Measurements from ENCODE around the gene UNC45A.
"Not testable (repeated sequence)": the region's sequence is repeated elsewhere in the genome, so short reads cannot be mapped to it uniquely, and the experiment has no call there.

UNC45A gene

DNA sequence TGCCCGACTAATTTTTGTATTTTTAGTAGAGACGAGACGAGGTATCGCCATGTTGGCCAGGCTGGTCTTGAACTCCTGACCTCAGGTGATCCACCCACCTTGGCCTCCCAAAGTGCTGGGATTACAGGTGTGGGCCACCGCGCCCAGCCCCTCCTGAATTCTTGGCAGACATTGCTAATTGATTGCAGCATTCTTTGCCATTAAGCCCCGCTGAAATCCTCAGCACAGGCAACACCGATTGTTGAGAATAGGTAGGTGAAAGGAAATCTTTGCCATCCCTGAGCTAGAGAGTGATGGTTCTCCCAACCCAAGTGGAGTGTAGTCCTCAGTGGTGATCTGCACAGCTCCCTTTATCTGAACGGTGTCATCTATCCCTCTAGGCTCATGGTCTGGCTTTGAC is 30.3 kb upstream of the UNC45A start:
- DNase-seq: no peak

DNA sequence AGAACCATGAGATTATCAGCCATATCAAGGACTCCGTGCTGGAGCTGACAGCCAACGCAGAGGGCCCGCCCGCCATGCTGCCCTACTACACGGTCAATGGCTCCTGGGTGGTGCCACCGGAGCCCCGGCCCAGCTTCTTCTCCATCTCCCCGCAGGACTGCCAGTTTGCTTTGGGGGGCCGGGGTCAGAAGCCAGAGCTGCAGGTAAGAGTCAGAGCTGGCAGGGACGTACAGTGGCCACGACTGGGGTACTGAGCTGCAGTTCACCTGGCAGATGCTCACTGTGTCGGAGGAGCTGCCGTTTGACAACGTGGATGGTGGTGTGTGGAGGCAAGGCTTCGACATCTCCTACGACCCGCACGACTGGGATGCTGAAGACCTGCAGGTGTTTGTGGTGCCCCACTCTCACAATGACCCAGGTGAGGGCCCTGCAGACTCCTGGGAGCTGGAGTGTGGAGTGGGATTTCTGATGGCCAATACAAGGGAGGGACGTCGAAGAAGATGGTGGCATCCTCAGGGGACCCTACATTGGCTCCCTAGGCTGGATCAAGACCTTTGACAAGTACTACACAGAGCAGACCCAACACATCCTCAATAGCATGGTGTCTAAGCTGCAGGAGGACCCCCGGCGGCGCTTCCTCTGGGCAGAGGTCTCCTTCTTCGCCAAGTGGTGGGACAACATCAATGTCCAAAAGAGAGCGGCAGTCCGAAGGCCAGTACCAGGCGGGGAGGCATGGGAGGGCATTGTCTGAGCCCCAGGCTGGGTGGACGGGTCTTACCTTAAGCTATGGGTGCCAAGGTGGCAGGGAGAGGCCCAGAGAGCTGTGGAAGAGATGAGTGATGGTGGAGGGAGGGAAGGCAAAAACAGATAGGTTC is 29.5 kb upstream of the UNC45A start:
- DNase-seq: no peak

DNA sequence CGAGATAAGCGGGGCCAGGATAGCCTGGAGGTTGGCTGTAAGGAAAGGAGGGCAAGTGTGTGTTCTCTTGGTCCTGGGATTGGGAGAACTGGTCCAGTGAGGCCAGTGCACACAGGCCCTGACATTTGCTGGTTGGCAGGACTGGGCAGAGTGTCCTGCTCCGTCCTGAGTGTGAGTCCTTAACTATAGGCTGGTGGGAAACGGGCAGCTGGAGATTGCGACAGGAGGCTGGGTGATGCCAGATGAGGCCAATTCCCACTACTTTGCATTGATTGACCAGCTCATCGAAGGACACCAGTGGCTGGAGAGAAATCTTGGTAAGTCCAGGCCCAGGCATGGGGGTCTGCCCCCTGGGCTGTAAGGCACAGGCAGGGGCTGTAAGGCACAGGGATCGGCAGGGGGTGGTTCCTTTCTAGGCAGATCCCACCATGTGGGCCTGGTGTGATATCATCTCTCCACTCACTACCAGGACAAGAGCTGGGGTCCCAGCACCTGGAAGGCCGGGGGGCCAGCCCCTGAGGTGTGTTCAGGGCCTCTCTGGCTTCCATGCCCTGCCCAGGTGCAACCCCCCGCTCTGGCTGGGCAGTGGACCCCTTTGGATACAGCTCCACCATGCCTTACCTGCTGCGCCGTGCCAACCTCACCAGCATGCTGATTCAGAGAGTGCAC is 28.8 kb upstream of the UNC45A start:
- no peak for DNase-seq

DNA sequence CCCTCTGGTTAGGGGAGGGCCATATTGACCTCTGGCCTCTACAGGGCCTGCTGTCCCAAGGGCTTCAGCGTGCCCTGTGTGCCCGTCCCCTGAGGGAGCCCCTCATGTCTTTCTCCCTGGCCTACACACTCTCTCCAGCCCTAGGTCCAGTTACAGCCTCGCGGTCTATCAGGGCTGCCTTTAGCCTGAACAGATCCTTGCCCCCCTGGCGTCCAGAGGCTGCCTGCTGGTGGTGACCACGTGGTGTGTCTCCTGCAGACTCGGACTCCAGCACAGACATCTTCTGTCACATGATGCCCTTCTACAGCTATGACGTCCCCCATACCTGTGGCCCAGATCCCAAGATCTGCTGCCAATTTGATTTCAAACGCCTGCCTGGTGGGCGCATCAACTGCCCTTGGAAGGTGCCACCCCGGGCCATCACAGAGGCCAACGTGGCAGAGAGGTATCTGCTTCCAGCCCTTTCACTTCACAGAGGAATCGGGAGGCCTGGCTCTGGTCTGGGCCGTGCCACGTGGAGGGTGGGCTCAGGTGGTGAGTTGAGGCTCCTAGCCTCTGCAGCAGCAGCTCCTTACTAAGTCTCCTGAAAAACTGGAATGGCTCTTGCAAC is 27.9 kb upstream of the UNC45A start:
- DNase-seq: no peak

DNA sequence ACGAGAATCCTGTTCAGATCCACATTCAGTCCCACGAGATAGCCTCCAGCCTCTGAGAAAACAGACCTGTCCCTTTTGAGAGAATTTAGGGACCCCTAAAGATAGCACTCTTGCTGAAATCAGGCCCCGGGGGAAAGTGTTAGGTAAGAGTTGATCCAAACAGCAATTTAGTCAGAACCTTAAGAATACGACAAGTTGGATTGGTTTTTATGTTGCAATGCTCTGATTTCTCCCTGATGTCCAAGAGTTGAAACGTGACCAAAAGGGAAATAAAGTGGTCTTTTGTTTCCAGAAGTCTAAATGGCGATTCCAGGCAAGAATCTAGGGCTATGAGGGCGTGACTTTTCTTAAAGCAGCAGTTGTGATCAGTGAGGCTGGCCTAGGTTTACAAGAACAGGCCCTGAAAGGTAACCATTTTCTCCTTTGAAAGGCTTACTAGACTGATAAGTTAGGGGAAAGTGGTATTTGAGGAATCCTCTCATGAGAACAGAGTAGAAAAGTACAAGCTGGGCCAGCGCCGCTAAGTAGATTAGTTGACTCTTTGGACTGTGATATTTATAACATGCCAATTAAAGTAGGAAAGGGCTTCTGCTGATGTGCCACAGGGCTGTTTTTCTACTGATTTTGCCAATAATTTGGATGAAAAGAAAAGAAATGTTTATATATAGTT is 27.1 kb upstream of the UNC45A start:
- DNase-seq: no peak

DNA sequence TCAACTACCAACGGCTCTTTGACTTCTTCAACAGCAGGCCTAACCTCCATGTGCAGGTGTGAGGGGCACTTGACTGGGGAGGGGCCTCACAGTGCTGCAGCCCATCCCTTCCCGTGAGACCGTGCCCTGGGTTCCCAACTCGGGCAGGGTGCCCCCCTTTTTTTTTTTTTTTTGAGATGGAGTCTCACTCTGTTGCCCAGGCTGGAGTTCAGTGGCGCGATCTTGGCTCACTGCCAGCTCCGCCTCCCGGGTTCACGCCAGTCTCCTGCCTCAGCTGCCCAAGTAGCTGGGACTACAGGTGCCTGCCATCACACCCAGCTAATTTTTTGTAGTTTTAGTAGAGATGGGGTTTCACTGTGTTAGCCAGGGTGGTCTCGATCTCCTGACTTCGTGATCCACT is 25.6 kb upstream of the UNC45A start:
- not testable (repeated sequence) for DNase-seq

DNA sequence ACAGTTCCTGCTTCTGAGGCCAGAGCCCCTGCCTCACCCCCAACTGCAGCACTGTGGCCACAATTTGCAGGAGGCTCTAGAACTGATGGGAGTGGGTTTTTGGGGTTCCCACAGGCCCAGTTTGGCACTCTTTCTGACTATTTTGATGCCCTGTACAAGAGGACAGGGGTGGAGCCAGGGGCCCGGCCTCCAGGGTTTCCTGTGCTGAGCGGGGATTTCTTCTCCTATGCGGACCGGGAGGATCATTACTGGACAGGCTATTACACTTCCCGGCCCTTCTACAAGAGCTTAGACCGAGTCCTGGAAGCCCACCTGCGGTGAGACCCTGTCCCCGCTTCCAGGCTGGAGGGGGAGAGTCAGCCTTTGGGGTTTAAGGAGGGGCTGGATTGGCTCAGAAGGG is 25.1 kb upstream of the UNC45A start:
- no peak for DNase-seq

DNA sequence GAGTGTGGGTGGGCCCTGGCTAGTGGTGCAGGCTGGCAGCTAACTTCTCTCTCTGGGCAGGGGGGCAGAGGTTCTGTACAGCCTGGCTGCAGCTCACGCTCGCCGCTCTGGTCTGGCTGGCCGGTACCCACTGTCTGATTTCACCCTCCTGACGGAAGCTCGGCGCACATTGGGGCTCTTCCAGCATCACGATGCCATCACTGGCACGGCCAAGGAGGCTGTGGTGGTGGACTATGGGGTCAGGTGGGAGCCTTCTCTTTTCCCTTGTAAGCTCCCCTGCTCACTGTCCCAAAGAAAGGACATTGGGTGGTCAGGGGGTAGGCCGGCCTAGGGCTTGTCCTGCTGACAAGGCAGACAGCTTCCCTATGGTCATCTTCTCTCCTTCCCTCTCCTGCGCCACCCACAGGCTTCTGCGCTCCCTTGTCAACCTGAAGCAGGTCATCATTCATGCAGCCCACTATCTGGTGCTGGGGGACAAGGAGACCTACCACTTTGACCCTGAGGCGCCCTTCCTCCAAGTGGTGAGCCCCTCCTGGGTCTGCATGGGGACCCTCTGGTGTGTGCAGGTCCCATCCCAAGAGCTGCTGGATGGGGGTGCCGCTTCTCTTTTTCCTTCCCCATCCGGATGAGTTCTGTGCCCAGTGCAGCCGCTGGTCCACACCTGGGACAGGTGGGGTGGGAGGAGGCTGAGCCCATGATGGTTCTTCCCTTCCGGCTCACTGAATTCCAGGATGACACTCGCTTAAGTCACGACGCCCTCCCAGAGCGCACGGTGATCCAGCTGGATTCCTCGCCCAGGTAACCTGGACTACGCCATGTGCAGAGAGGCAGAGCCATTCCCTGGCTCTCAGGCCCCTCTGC is 24.4 kb upstream of the UNC45A start:
- no peak for DNase-seq

DNA sequence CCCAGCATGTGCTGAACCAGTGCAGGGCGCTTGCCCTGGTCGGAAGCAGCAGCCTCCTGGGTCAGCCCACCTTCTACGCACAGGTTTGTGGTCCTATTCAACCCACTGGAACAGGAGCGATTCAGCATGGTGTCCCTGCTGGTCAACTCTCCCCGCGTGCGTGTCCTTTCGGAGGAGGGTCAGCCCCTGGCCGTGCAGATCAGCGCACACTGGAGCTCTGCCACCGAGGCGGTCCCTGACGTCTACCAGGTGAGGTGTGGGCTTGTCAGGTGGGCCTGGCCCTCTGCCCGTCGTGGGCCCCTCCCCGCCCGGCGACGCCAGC is 23.8 kb upstream of the UNC45A start:
- DNase-seq: no peak

DNA sequence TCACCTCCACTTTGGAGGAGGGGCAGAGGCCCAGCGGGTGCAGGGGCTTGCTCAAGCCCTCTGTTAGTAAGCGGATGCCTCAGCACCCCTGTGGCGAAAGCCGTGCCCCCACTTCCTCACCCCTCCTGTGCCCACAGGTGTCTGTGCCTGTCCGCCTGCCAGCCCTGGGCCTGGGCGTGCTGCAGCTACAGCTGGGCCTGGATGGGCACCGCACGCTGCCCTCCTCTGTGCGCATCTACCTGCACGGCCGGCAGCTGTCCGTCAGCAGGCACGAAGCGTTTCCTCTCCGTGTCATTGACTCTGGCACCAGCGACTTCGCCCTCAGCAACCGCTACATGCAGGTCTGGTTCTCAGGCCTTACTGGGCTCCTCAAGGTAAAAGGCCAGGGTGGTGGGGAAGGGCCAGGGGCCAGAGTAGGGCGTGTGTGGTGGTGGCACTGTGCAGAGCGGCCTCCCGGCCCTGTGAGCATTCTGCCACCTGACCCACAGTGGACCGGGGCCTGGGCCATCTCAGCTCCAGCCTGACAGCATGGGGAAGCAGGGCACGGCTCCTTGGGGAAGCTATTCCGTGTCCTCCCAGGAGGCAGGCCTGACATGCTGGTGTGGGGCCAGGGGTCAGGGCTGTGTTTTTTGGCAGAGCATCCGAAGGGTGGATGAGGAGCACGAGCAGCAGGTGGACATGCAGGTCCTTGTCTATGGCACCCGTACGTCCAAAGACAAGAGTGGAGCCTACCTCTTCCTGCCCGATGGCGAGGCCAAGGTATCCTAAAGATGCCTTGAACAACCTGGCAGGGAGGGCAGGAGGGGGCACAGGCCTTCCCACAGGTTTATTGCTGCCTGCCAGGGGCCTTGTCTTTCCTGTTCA is 22.9 kb upstream of the UNC45A start:
- no peak for DNase-seq

DNA sequence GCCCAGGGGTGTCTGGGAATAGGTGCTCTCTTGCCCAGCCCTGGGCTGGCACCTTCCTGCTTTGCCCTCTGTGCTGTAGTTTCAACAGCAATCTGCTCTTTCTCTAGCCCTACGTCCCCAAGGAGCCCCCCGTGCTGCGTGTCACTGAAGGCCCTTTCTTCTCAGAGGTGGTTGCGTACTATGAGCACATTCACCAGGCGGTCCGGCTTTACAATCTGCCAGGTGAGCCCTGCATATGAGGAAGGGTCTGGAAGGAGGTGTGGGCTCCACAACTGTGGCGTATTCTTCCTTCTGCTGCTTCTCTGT is 22.4 kb upstream of the UNC45A start:
- no peak for DNase-seq

DNA sequence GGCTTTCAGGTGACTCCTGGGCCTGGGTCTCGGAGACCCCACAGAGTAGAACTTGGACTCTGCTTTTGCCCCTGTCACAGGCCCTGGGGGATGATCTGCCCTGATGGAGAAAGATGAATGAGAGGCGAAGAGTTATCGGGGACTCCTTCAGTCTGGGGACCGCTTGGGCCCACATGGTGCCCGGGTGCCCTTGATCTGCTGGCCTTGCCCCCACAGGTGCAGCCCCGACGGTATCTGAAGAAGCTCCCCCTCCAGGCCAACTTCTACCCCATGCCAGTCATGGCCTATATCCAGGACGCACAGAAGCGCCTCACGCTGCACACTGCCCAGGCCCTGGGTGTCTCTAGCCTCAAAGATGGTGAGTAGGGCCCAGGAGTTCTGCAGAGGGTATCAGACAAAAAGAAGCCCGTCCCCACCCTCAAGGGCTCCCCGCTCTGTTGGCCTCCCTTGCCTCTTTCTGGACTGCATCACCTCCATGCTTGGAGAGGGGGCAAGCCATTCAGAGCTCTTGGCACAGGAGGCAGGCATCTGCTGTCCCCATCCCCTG is 21.6 kb upstream of the UNC45A start:
- no peak for DNase-seq

DNA sequence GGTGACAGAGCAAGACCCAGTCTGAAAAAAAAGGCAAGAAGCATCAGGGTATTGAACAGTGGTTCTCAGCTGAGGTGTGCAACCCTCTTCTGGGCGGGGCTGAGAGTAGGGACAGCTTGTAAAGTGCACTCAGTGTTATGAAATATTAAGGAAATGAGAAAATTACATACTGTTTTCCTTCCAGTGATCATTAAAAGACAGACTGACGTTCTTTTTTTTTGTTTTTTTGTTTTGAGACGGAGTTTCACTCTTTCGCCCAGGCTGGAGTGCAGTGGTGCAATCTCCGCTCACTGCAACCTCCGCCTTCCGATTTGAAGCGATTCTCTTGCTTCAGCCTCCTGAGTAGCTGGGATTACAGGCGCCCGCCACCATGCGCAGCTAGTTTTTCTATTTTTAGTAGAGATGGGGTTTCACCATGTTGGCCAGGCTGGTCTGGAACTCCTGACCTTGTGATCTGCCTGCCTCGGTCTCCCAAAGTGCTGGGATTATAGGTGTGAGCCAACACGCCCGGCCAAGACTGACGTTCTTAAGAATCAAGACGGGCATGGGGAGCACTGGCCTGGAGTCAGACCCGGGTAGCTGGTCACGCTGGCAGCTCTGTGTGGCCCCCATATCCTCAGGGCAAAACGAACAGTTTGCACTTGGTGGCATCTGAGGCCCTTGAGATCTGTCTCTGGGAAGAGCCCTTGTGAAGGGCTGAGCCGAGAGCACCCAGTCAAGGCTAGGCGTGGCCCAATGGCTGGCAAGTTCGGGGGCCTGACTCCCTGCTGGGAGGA is 20.6 kb upstream of the UNC45A start:
- no peak for DNase-seq

DNA sequence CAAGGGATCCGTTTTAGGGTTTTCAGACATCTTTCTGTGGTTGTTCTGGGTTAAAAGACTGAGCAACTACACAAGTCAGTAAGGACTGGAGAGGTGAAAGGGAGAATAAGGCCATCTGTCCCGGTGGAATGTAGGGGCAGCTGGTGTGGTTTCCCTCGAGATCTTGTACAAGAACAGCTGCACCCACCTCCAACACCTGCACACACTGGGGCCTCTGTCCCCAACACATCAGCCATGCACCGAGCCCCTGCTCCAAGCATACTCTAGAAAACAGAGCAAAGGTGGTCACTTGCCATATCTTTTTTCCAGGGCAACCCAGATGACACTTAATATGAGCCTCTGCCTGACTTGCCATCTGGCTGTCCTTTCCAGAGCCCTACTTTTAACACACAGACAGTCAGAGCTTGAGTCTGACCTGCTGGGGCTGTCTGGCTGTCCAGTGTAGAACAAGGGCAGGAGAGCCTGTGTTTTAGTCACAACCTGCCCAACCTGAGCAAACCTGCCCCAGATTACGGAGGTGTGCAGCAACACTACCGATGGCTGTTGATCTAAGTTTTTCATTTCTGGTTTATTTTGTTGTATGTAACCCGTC is 19.8 kb upstream of the UNC45A start:
- DNase-seq: no peak

DNA sequence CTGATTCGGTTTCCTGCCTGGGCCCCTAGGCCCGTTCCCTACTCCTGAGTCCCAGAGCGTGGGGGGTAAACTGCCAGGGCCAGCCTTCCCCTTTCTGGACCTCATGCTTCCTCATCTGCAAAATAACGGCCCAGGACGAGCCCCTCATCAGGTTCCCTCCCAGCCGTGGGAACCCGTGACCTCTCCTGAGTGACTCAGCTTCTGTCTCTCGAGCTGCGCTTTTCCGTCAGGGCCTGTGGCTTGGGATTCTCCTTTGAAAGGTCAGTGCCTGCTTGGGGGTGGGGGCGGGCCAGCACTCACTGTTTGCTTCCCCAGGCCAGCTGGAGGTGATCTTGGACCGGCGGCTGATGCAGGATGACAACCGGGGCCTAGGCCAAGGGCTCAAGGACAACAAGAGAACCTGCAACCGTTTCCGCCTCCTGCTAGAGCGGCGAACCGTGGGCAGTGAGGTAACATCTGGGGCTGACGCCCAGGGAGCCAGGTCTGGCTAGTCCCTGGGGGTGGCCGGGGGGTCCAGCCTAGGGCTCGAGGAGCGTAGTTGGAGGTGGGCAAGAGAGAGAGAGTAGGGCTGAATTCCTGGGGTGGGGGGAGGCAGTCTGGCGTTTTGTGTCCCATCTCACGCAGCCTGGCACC is 19.2 kb upstream of the UNC45A start:
- no peak for DNase-seq

DNA sequence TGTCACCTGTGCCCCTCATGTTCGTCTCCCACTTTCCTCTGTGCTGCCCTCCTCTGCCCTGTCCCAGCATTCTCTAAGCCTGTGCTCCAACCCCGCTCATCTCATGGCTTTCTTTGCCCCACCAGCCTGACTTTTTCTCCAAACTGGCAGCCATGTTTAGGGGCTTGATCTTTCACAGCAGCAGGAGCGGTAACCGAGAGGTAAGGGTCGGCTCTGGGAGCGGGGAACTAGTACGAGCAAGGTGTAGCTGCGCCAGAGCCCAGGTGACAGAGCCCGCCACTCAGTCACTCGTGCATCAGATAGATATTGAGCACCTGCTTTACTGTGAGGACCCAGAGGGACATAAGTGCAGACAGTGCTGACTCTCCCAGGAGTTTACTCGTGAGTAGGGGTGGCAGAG is 18.6 kb upstream of the UNC45A start:
- DNase-seq: no peak

DNA sequence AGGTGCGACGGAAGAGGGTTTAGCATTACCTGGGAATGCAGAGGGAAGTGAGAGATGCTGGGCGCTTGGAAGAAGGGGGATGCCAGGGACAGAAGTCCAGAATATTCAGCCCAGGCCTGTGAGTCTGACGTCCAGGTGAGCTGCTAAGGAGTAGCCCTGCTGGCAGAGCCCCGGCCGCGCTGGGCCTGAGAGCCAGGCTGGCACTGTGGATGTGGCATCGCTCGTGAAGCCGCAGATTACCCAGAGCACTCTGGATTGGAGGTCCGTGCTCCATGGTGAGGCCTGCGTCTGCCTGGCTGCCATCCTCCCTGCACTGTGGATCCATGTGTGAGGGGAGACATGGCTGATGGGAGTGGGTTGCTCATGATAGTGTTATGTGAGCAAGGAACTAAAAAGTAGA is 17.5 kb upstream of the UNC45A start:
- DNase-seq: no peak

DNA sequence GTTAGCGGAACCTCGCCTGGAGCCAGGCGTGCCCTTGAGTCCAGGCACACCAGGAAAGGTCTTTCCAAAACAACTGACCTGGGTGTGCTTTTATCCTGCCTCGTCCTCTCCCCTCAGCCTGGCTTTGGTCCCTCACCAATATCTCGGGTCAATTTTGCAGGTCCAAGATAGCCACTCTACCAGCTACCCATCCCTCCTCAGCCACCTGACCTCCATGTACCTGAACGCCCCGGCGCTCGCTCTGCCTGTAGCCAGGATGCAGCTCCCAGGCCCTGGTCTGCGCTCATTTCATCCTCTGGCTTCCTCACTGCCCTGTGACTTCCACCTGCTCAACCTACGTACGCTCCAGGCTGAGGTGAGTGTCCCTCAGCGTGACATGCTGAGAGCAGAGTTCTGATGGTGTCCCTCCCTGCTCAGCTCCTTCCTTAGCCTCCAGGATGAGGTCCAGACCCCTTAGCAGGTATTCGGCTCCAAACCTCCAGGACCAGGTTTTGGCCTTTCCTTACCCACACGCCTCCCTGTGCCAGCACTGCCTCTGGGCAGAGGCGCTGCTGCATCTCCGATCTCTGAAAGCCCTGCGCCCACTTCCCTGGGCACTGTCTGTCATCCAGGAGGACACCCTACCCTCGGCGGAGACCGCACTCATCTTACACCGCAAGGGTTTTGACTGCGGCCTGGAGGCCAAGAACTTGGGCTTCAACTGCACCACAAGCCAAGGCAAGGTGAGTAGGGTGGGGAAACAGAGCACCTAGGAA is 16.9 kb upstream of the UNC45A start:
- DNase-seq: no peak

DNA sequence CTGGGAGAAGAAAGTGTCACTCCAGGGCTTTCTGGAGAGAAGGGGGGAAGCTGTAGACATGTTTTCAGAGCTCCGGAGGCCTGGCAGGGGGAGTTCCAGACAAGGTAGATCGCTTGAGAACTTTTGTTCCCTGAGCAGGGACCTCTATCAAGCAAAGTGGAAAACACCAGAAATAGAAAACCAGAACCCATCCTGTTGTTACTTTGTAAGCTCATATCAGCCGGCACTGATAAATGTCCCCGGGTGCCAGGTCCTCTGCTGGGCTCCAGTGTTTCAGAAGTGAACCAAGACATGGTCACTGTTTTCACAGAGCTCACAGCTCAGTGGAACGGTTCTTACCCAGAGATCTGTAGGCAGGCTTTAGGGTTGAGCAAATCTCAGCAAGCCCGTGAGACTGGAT is 16.2 kb upstream of the UNC45A start:
- no peak for DNase-seq

Measured in NCI-H1436 treated with DMSO at 0.1 percent for 48 hours (cell line).